Dendritic cell treated with granulocyte-macrophage colony-stimulating factor and Interleukin-4, amounts not matched to agents 40 ng/mL and 50 ng/mL, for 4 days (primary cell): ENCODE measurements around the gene ZNF608.

ENCODE experiments used
- H3K27ac Mint-ChIP-seq: one replicate; pipeline ENCODE4 v1.8.0; 2022; ENCODE audit warnings: mild to moderate bottlenecking, mixed read lengths
- H3K27me3 Mint-ChIP-seq: one replicate; pipeline ENCODE4 v1.8.0; 2022; ENCODE audit warnings: mild to moderate bottlenecking, mixed read lengths
- H3K36me3 Mint-ChIP-seq: one replicate; pipeline ENCODE4 v1.8.0; 2022; ENCODE audit warnings: low read depth, mixed read lengths
- H3K4me1 Mint-ChIP-seq: one replicate; pipeline ENCODE4 v1.8.0; 2022; ENCODE audit warnings: low read depth, mixed read lengths
- H3K4me3 Mint-ChIP-seq: one replicate; pipeline ENCODE4 v1.8.0; 2022; ENCODE audit warnings: mild to moderate bottlenecking, moderate library complexity, mixed read lengths
- H3K9me3 Mint-ChIP-seq: one replicate; pipeline ENCODE4 v1.8.0; 2022; ENCODE audit warnings: mixed read lengths
- intact Hi-C: fragments of 100-400 bp; cut with micrococcal nuclease; formaldehyde crosslinking; loops from one replicate; pipeline ENCODE4 v1.15.0; 2022

Gene ZNF608

DNA sequence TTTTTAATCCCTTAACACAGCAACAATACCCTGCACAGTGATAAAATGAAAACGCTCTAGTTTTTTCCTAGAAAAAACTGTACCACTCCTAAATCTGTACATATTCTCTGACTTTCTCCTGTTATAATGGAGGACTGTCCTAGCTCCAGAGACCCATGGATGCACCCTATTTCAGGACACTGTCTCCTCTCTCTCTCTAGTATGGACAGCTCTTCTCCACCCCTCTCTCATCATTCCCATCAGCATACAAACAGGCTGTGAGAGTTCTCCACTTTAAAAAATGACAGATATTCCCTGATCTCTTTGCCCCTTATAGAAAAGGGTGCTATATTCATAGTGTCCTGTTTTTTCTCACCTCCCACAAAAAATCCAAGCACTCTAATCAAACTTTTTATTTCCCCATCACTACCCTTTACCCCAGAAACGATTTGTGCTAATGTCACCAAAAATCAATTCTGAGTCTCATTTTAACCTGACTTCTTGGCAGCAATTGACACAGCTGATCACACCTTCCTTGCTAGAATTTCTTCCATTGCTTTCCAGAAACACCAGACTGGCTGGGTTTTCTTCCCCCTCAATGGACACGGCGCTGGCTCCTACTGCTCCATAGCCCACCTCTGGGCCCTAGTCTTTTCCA, 20.7 kb downstream of the ZNF608 start:
- H3K4me1 Mint-ChIP-seq = no peaks in the 10 kb centered on the region
- no peaks in the 10 kb centered on the region for H3K9me3 Mint-ChIP-seq
- intact Hi-C loops = no loop called here
- no peaks in the 10 kb centered on the region for H3K36me3 Mint-ChIP-seq
- no peak overlapping the region for H3K4me3 Mint-ChIP-seq
- H3K27ac Mint-ChIP-seq = no peak overlapping the region
- H3K27me3 Mint-ChIP-seq = peaks cover 2% of the 10 kb centered on the region

DNA sequence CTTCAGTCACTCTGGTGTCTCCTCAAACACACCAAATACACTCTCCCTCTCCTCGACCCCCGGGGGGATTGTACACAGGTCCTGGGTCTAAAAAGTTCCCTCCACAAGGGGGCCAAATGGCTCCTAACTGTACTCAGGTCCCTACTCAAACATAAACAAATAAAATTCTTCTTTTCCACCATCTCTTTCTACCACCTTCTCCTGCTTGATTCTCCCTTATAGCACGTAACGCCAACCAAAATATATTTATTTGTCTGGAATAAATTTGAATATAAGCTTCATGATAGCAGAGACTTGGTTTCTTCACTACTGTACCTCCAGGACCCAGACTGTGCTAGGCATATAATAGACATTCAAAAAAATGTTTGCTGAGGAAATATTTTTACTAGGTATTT, 21.4 kb downstream of the ZNF608 start:
- no peak overlapping the region for H3K27ac Mint-ChIP-seq
- no peaks in the 10 kb centered on the region for H3K4me1 Mint-ChIP-seq

DNA sequence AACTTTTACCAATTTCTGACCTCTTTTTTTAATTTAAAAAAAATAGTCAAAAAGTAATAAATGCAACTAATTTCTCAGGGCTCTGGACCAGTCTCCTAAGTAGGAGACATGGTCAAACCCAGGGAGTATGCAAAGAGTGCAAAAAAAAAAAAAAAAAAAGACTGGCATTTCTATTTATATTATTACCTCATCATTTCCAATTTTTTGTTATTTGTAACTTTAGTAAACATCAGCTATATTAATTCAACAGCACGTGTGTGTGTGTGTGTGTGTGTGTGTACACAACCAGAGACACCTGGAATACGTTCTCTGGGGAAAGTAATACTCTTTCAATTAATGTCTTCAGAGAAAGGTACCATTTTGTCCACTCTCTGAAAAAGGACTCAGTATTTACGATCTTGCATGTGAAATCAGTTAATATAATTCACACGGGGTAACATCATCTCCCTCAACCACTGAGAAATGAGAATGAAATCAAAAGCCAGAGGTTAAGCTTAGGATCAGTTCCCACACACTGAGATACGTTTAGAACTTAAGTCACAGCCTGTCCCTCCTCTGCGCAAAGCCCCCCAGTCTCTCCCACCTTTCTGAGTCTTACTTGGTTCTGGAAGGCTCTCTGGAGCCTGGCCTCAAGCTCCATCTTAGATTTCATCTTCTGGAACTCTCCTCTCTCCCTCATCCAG, 21.9 kb downstream of the ZNF608 start:
- Mint-ChIP-seq H3K9me3 (no peaks in the 10 kb centered on the region), H3K36me3 (no peaks in the 10 kb centered on the region), H3K4me1 (no peaks in the 10 kb centered on the region), H3K4me3 (no peak overlapping the region), H3K27me3 (no peaks in the 10 kb centered on the region), H3K27ac (no peak overlapping the region)
- intact Hi-C loops = no loop called here

More for the DNA sequence above, 21.4 kb downstream of the ZNF608 start:
- no peak overlapping the region for H3K4me3 Mint-ChIP-seq
- no peaks in the 10 kb centered on the region for H3K9me3 Mint-ChIP-seq
- H3K27me3 Mint-ChIP-seq = peaks cover 2% of the 10 kb centered on the region
- H3K36me3 Mint-ChIP-seq = no peaks in the 10 kb centered on the region
- intact Hi-C loops = no loop called here

DNA sequence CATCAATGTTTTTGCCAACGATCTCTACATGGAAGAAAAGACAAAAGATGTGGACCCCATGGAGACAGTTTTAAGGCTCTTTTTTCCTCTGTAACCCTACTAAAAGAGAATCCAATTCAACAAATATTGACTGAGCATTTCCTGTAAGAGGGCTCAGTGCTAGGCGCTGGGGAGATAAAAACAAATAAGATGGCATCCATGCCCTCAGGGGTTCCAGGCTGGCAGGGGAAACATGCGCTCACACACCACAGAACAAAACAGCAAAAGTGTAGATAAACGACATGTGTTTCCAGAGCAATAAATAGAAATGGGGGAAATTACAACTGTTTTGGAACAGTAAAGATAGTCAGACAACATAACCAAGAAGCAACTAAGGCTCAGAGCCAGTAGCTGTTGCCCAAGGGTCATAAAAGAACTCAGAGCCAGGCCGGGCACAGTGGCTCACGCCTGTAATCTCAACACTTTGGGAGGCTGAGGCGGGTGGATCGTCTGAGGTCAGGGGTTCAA, 25.2 kb downstream of the ZNF608 start:
- Mint-ChIP-seq H3K27ac (no peak overlapping the region), H3K4me3 (no peak overlapping the region), H3K36me3 (no peaks in the 10 kb centered on the region), H3K9me3 (no peaks in the 10 kb centered on the region), H3K4me1 (no peaks in the 10 kb centered on the region), H3K27me3 (no peaks in the 10 kb centered on the region)
- intact Hi-C loops = no loop called here

DNA sequence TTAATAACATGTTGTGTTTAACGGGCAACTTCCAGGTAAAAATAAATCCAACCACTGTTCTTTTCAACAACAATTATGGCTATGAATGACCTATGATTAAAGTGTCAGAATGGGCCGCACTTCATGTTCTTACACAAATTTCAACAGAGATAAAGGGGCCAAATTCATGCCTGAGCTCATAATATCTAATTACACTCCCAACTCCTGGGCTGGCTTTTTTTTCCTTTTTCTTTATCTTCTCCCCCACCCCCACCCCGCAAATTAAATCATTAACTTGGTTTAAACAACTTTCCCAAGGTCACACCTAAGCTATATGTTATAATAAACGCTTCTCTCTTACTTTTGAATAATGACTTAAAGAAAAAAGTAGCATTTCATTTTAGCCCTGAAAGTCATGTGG, 25.8 kb downstream of the ZNF608 start:
- H3K27ac Mint-ChIP-seq = no peak overlapping the region
- no peaks in the 10 kb centered on the region for H3K4me1 Mint-ChIP-seq
- no peaks in the 10 kb centered on the region for H3K9me3 Mint-ChIP-seq
- no peaks in the 10 kb centered on the region for H3K36me3 Mint-ChIP-seq
- intact Hi-C loops = no loop called here
- H3K4me3 Mint-ChIP-seq = no peak overlapping the region
- no peaks in the 10 kb centered on the region for H3K27me3 Mint-ChIP-seq

DNA sequence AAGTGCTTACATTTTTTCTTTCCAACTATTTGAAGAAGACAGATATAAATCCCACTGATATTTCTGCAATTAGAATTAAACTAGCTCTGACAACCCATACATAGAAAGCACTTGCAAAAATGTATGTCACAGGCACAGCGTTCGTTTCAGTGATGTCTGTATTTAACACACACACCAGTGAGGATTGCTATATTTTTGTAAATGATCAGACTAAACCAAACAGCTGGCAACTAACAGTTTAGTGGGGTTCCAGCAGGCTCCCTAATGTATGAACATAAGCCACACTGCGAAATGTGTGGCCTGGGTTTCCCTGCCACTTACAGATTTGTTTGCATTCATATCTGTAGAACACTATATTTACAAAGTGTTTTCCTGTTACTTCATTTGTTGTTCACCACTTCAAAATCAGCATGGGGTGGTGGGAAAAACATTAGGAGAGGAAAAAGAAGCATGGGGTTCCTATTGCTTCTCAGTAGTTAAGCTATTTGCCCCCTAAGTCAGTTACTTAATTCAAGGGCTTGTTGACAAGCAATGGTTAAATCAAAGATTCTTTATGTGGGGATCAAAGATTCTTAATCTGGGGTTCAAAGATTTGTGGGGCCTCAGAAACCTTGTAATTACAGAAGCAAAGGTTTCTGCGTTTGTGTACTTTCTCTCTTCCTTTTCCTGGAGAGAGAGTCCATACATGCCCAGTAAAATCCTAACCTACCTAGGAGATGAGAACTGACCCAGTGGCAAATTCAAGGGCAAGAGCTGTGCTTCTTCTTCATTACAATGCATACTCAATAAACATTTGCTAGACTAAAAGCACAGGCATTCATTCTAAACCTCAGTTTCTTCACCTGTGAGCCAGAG, 27.1 kb downstream of the ZNF608 start:
- Mint-ChIP-seq H3K27ac (no peak overlapping the region), H3K4me3 (no peak overlapping the region), H3K4me1 (no peaks in the 10 kb centered on the region), H3K27me3 (no peaks in the 10 kb centered on the region), H3K36me3 (no peaks in the 10 kb centered on the region), H3K9me3 (no peaks in the 10 kb centered on the region)
- intact Hi-C loops = no loop called here

DNA sequence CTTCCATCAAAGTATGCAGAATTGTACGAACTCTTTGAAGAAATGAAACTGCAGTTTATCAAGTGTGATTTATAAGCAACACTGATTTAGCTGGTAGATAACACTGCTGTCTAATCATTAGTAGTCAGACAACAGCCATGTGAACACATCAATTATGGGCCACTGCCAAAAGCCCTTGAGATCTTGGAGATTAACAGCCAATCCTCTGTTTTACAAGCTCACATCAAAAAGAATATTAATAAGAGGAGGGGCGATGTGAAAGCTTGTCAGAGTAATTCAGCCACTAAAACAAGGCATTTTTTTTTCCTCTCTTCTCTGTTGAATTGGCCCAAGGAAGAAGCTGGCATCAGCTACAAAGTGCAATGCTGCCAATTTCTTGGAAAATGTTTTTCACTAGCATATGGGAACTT, 28.1 kb downstream of the ZNF608 start:
- no peaks in the 10 kb centered on the region for H3K9me3 Mint-ChIP-seq

DNA sequence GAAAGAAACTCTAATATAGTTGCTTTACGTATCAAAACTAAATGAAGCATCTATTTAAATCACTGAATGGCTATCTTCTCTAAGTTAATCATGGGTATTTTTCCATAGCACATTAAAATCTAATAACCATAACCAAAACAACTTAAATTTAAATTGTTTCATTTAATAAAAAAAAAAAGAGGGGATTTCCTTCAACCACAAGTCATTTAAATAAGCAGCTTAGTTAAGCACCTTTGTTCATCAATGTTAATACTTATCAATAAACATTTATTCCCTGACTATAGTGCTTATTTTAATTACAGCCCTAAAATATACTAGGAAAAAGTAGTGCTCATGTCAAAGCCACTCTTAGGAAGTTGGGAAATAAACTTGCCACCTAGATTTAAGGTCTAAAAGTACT, 30.3 kb downstream of the ZNF608 start:
- H3K27ac Mint-ChIP-seq = no peak overlapping the region
- peaks cover 13% of the 10 kb centered on the region for H3K4me1 Mint-ChIP-seq
- no peak overlapping the region for H3K4me3 Mint-ChIP-seq
- no peaks in the 10 kb centered on the region for H3K9me3 Mint-ChIP-seq
- H3K36me3 Mint-ChIP-seq = no peaks in the 10 kb centered on the region
- intact Hi-C loops = no loop called here
- no peaks in the 10 kb centered on the region for H3K27me3 Mint-ChIP-seq

More for the DNA sequence above, 28.1 kb downstream of the ZNF608 start:
- no peaks in the 10 kb centered on the region for H3K27me3 Mint-ChIP-seq
- no peak overlapping the region for H3K27ac Mint-ChIP-seq
- no peaks in the 10 kb centered on the region for H3K36me3 Mint-ChIP-seq
- no peak overlapping the region for H3K4me3 Mint-ChIP-seq
- H3K4me1 Mint-ChIP-seq = peaks cover 5% of the 10 kb centered on the region
- intact Hi-C loops = no loop called here

DNA sequence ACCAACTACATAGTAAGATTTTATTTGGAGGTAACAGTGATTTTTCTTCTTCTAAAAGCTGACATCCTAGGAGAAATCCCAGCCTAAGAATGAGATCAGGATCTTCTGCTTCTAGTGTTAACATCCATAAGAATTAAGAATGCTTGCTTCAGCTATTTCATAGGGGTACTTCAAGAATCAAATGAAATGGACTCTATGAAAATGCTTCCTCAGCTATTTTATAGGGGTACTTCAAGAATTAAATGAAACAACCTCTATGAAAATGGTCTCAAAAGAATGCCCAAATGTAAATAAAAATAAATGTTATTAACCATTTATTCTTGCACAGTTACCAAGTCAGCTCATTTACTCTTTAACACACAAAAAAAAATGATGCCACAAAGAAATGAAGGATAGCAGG, 31.5 kb downstream of the ZNF608 start:
- peaks cover 13% of the 10 kb centered on the region for H3K4me1 Mint-ChIP-seq
- intact Hi-C loops = no loop called here

DNA sequence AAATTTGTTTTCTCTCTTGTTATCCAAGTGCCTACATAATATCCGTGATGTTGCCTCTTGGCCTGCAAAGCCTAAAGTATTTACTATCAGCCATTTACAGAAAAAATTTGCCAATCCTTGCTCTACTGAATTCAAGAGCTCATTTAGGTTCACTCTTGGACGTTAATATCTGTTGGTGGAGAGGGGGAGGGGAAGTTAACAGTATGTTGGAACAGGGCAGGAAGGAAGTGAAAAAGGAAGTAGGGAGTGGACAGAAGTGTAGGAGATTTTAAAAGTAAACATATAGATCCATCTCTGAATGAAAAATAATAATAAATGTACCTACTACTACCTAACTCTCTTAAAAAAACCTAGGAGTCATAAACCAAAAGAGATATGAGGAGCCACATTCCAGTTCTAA, 32.8 kb downstream of the ZNF608 start:
- H3K36me3 Mint-ChIP-seq = no peaks in the 10 kb centered on the region
- intact Hi-C loops = no loop called here
- H3K27me3 Mint-ChIP-seq = no peaks in the 10 kb centered on the region
- H3K4me1 Mint-ChIP-seq = peaks cover 13% of the 10 kb centered on the region
- H3K27ac Mint-ChIP-seq = no peak overlapping the region
- H3K4me3 Mint-ChIP-seq = no peak overlapping the region
- no peaks in the 10 kb centered on the region for H3K9me3 Mint-ChIP-seq

More for the DNA sequence above, 31.5 kb downstream of the ZNF608 start:
- H3K36me3 Mint-ChIP-seq = no peaks in the 10 kb centered on the region
- no peak overlapping the region for H3K4me3 Mint-ChIP-seq
- H3K9me3 Mint-ChIP-seq = no peaks in the 10 kb centered on the region
- no peak overlapping the region for H3K27ac Mint-ChIP-seq
- H3K27me3 Mint-ChIP-seq = no peaks in the 10 kb centered on the region

DNA sequence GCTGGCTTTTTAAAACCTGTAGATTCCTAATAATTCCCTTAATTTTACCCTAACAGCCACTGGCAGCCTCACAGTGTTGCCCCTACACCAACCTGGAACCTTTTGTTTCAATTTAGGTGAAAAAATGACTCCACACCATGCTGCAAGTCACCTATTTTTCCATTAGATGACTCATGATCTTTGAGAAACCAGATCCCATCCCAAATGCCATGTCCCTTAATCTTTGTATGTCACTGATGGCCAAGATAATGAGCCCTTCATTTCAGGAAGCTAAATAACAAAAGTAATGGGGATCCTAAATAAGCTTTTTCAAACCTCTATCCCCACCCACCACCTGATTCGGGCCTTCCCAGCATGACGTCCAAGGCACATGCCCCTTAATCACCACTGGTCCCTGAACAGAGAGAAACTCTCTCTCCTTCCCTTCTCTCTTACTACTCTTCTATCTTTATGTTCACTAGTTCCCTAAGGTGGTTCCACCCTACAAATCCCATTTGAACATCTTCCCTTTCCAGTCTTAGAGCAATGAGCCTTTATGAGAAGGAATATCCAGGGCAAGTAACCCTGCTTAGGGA, 33.6 kb downstream of the ZNF608 start:
- Mint-ChIP-seq H3K27me3 (peaks cover 2% of the 10 kb centered on the region), H3K36me3 (no peaks in the 10 kb centered on the region), H3K27ac (no peak overlapping the region), H3K4me1 (peaks cover 17% of the 10 kb centered on the region), H3K9me3 (no peaks in the 10 kb centered on the region), H3K4me3 (no peak overlapping the region)
- intact Hi-C loops = no loop called here

DNA sequence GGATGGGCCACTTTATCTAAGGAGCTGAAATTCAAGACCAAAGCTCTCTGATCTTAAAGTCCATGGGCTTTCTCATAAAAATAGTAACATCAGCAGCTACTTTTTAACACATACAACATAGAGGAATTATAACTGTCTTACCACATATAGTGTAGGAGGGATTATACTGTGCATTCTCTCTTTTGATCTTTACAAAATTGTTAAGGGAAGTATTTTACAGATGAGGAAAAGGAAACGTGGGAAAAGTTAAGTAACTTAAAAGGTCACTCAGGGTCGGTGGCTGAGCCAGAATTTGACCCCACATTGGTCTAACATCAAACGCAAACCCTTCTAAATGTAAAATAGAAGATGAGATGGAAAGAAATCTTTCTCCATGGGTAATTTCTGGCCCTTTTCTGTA, 38.4 kb downstream of the ZNF608 start:
- Mint-ChIP-seq H3K36me3 (no peaks in the 10 kb centered on the region), H3K27ac (no peak overlapping the region), H3K4me3 (no peak overlapping the region), H3K9me3 (no peaks in the 10 kb centered on the region), H3K27me3 (peaks cover 6% of the 10 kb centered on the region), H3K4me1 (peaks cover 19% of the 10 kb centered on the region)
- intact Hi-C loops = no loop called here

DNA sequence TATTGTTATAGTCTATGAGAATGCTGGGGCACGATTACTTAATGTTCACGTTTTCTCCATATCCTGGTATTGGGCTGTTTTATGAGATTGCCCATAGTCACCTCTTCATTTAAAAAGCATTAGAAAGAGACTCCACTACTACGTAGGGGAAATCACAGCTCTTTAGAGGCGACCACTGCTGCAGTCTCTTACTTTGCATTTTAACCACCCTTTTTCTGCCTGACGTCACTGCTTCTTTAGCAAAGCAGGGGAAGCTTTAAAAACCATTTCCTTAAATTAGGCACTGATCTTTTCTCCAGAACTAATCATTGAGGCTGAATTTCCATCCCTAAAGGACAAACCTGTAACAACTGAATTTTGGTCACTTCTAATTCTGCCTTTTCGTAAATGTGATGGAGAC, 38.9 kb downstream of the ZNF608 start:
- Mint-ChIP-seq H3K36me3 (no peaks in the 10 kb centered on the region), H3K9me3 (no peaks in the 10 kb centered on the region), H3K4me1 (peaks cover 15% of the 10 kb centered on the region), H3K4me3 (no peak overlapping the region), H3K27ac (no peak overlapping the region), H3K27me3 (peaks cover 6% of the 10 kb centered on the region)
- intact Hi-C loops = no loop called here
